Measurements from ENCODE around the gene UBE2J2.

DNA sequence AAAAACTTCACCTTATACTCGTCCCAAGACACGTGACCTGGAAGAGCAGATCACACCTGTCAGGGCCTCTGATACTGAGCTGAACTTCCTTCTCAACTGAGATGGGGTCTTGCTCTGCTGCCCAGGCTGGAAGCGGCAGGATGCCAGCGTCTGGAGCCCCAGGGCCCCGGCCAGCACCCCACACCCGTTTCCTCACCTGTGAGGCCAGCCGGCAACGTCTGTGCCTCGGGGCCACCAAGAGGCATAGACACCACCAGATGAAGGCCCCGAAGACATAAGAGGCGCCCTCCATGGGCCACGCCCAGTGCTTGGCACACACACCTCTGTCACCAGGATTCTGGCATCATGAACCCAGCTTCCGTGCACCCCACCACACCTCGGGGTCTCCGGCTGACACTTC, 50.3 kb downstream of the UBE2J2 start:
- TF ChIP-seq, protein P1, sequence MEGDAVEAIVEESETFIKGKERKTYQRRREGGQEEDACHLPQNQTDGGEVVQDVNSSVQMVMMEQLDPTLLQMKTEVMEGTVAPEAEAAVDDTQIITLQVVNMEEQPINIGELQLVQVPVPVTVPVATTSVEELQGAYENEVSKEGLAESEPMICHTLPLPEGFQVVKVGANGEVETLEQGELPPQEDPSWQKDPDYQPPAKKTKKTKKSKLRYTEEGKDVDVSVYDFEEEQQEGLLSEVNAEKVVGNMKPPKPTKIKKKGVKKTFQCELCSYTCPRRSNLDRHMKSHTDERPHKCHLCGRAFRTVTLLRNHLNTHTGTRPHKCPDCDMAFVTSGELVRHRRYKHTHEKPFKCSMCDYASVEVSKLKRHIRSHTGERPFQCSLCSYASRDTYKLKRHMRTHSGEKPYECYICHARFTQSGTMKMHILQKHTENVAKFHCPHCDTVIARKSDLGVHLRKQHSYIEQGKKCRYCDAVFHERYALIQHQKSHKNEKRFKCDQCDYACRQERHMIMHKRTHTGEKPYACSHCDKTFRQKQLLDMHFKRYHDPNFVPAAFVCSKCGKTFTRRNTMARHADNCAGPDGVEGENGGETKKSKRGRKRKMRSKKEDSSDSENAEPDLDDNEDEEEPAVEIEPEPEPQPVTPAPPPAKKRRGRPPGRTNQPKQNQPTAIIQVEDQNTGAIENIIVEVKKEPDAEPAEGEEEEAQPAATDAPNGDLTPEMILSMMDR (IDR thresholded peaks at IDR 0.05; ENCODE audit: borderline replicate concordance, extremely low read depth, low read length, poor library complexity, severe bottlenecking), result no peak
- no peak for TF ChIP-seq EZH2 (IDR thresholded peaks at IDR 0.05; ENCODE audit: borderline replicate concordance, low read depth, low read length, severe bottlenecking)

All from DND-41 (cell line).